ENCODE data around the gene ELAVL3.

Gene ELAVL3

DNA sequence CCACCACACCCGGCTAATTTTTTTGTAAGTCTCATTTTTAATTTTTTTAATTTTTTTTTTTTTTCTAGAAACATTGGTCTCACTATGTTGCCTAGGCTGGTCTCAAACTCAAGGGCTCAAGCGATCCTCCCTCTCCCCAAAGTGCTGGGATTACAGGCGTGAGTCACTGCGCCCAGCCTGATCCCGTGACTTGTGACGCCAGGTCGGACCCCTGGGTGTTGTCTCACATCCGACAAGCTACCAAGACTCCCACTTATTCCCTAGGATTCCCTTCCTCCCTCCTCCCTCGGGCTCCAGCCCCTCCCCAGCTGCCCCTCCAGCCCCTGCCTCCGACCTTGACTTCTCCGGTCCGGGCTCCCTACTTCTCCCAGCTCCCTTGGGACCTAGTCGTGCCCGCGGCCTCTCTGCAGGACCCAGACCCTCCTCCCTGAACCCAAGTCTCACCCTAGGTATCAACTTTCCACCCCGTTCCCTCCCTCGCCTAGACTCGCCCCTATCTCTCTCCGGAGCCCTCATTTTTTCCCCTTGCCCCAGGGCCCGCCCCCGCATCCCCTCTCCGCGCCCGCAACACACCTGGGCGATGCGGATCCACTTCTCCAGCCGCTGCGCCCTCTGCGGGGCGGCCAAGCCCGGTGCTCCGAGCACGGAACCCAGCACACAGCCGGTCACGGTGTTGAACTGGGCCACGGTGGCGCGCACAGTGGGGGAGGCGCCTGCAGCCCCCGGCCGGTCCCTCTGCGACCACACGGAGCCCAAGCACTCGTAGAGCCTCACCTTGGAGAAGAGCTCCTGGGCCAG lies 74.8 kb downstream of the ELAVL3 start:
- DNase-seq = no peak

DNA sequence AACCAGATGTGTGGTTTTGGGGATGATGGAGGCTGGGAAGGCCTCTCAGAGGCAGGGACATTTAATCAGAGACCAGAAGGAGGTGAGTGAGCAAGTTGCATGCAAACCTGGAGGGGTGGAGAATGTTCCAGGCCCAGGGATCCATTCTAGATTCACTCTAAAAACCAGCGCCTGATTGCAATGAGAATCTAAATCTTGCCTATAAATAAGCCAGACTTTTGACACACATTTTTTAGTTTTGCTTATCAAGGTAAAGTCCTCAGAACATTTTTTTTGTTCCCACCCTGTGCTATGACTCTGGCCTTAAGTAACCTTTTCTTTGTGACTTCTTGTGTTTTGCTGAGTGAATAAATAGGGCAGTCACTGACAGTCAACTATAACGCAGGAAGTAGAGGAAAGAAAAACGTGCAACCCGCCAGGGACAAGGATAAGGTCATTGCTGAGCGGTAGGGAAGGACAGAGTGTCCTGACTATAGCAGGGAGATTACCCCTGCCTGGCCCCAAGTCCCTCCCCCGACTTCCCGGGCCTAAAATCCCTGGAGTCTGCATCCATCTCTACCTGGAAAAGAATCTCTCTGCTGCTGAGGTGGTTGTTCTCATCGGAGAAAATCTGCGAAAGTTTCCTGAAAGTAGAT lies 76.1 kb downstream of the ELAVL3 start:
- DNase-seq = no peak

DNA sequence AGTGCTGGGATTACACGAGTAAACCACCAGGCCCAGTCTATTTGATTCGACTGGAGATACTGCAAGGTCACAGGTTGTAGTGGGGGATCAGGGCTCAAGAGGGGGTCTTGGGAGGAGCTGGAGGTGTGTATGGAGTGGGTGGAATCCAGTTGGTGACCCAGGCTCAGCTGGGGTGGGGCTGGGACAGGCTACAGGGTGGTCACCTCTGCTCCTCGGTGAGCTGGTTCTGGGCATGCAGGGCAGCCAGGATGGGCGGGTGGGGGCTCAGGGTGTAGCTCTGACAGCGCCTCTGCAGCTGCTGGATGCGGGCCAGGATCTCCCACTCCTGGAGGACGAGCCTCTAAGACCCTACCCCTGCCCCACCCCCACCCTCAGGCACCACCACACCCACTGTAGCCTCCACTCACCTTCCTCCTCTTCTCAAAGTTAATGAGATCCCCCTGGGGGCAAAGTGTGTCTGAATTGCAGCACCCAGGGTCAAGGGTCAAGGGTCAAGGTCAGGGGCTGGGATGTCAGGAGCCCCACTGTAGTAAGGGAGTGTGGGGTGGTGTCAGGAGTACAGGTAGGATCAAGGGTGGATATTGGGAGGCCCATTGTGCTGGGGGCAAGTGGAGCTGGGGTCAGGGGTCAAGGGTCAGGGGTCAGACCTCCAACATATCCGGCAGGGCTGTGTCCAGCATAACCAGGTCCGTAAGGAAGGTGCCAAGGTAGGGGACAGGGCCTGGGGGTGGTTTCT lies 78.9 kb downstream of the ELAVL3 start:
- no peak for DNase-seq

Data from effector CD8-positive, alpha-beta T cell (primary cell).